ENCODE data around the gene RNGTT.

The RNGTT gene

GRCh38 chr6:88865275-88865674, 98.1 kb downstream of the RNGTT start:
- H3K27ac ChIP-seq (ENCODE audit: low read length): no peak overlapping the region
- H3K36me3 ChIP-seq (ENCODE audit: control insufficient read depth, insufficient read depth, low read length): no peaks in the 10 kb centered on the region
- H3K9me3 ChIP-seq (ENCODE audit: control insufficient read depth, insufficient read depth, low read length): no peaks in the 10 kb centered on the region
- DNase-seq (ENCODE audit: low read depth, low spot score): no peak
- H3K4me1 ChIP-seq (ENCODE audit: control insufficient read depth, insufficient read depth, low read length): no peaks in the 10 kb centered on the region
- WGBS (ENCODE audit: insufficient coverage, insufficient read length): no CpG with 5 or more reads among the region's 2 CpGs
- no peaks in the 10 kb centered on the region for H3K27me3 ChIP-seq (ENCODE audit: control insufficient read depth, insufficient read depth, low read length)
- no peak overlapping the region for H3K4me3 ChIP-seq (ENCODE audit: low read length)

- Histone ChIP-seq H3K36me3 (ENCODE audit: control insufficient read depth, insufficient read depth, low read length) (no peaks in the 10 kb centered on the region), H3K4me3 (ENCODE audit: low read length) (no peak overlapping the region), H3K27ac (ENCODE audit: low read length) (no peak overlapping the region), H3K27me3 (ENCODE audit: control insufficient read depth, insufficient read depth, low read length) (no peaks in the 10 kb centered on the region), H3K4me1 (ENCODE audit: control insufficient read depth, insufficient read depth, low read length) (no peaks in the 10 kb centered on the region), H3K9me3 (ENCODE audit: control insufficient read depth, insufficient read depth, low read length) (no peaks in the 10 kb centered on the region)
- no peak for DNase-seq (ENCODE audit: low read depth, low spot score)
These were observed 98.9 kb downstream of the RNGTT start for GRCh38 chr6:88864359-88865054.

DNA sequence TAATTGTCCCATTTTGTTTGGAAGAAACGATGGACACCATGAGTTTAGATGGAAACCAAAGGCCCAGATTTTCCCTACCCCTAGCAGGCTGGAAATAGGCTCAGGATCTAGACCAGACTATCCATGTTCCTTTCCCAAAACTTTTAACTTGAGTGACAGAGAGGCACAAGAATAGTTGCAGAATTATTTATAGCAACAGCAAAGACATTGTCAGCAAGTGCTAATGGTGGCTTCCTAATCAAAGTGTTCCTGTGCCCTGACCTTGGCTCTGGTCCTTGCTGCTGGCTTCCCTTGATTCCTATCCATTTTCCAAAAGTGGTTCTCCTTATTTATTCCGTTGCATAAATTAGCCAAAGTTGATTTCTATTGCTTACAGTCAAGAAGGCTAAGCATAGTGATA, 103.1 kb downstream of the RNGTT start:
- no peak for DNase-seq (ENCODE audit: low read depth, low spot score)
- no peaks in the 10 kb centered on the region for H3K9me3 ChIP-seq (ENCODE audit: control insufficient read depth, insufficient read depth, low read length)

DNA sequence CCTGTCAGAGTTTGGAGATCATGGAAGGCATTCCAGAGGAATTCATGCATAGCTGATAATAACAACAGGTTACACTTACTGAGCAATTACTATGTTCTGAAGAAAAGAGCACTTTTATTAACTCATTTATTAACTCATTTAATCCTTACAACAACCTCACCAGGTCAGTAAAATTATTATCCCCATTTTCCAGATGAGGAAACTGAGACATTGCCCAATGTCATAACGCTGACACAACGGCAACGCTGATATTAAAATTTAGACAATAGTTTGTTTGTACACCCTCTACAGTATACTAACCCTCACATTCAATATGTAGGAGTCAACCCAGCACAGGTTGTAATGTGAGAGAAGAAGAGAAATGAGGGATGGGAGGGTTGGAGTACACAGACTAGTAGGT, 105.0 kb downstream of the RNGTT start:
- no peaks in the 10 kb centered on the region for H3K4me1 ChIP-seq (ENCODE audit: control insufficient read depth, insufficient read depth, low read length)
- H3K27ac ChIP-seq (ENCODE audit: low read length): no peak overlapping the region
- no peaks in the 10 kb centered on the region for H3K27me3 ChIP-seq (ENCODE audit: control insufficient read depth, insufficient read depth, low read length)
- no peak for DNase-seq (ENCODE audit: low read depth, low spot score)
- H3K4me3 ChIP-seq (ENCODE audit: low read length): no peak overlapping the region
- WGBS (ENCODE audit: insufficient coverage, insufficient read length): no CpG with 5 or more reads among the region's 3 CpGs
- H3K9me3 ChIP-seq (ENCODE audit: control insufficient read depth, insufficient read depth, low read length): no peaks in the 10 kb centered on the region
- H3K36me3 ChIP-seq (ENCODE audit: control insufficient read depth, insufficient read depth, low read length): no peaks in the 10 kb centered on the region

More for the DNA sequence above, 103.1 kb downstream of the RNGTT start:
- Histone ChIP-seq H3K36me3 (ENCODE audit: control insufficient read depth, insufficient read depth, low read length) (no peaks in the 10 kb centered on the region), H3K27ac (ENCODE audit: low read length) (no peak overlapping the region), H3K4me1 (ENCODE audit: control insufficient read depth, insufficient read depth, low read length) (no peaks in the 10 kb centered on the region), H3K27me3 (ENCODE audit: control insufficient read depth, insufficient read depth, low read length) (no peaks in the 10 kb centered on the region), H3K4me3 (ENCODE audit: low read length) (no peak overlapping the region)
- WGBS (ENCODE audit: insufficient coverage, insufficient read length): no CpG with 5 or more reads among the region's 2 CpGs

- Histone ChIP-seq H3K4me1 (ENCODE audit: control insufficient read depth, insufficient read depth, low read length) (no peaks in the 10 kb centered on the region), H3K27me3 (ENCODE audit: control insufficient read depth, insufficient read depth, low read length) (no peaks in the 10 kb centered on the region), H3K4me3 (ENCODE audit: low read length) (no peak overlapping the region), H3K27ac (ENCODE audit: low read length) (no peak overlapping the region), H3K36me3 (ENCODE audit: control insufficient read depth, insufficient read depth, low read length) (no peaks in the 10 kb centered on the region), H3K9me3 (ENCODE audit: control insufficient read depth, insufficient read depth, low read length) (no peaks in the 10 kb centered on the region)
- no CpG with 5 or more reads among the region's 1 CpG for WGBS (ENCODE audit: insufficient coverage, insufficient read length)
- DNase-seq (ENCODE audit: low read depth, low spot score): no peak
These were observed 106.9 kb downstream of the RNGTT start for GRCh38 chr6:88856566-88856965.

- H3K4me1 ChIP-seq (ENCODE audit: control insufficient read depth, insufficient read depth, low read length): no peaks in the 10 kb centered on the region
- no peak overlapping the region for H3K27ac ChIP-seq (ENCODE audit: low read length)
- DNase-seq (ENCODE audit: low read depth, low spot score): no peak
- no peaks in the 10 kb centered on the region for H3K9me3 ChIP-seq (ENCODE audit: control insufficient read depth, insufficient read depth, low read length)
- WGBS (ENCODE audit: insufficient coverage, insufficient read length): no CpG with 5 or more reads among the region's 2 CpGs
- H3K27me3 ChIP-seq (ENCODE audit: control insufficient read depth, insufficient read depth, low read length): no peaks in the 10 kb centered on the region
- H3K4me3 ChIP-seq (ENCODE audit: low read length): no peak overlapping the region
- no peaks in the 10 kb centered on the region for H3K36me3 ChIP-seq (ENCODE audit: control insufficient read depth, insufficient read depth, low read length)
These were observed 107.8 kb downstream of the RNGTT start for GRCh38 chr6:88855541-88856147.

DNA sequence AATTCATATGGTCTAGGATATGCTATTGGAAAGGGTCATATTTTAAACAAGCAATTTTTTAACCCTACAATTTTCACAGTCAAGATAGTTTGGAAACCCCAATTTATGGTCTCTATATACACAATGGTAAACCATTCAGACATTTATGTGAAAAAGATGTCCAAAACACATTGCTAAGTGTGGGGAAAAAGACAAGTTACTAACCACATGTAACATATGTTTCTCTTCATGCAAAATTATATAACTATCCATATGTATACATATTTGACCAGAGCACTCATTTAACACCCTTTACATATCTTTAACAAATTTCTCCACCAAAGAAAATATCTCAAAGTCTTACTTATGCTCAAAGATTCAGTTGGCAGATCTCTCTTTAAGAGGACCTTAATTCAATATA, 110.6 kb downstream of the RNGTT start:
- Histone ChIP-seq H3K4me1 (ENCODE audit: control insufficient read depth, insufficient read depth, low read length) (no peaks in the 10 kb centered on the region), H3K4me3 (ENCODE audit: low read length) (no peak overlapping the region), H3K36me3 (ENCODE audit: control insufficient read depth, insufficient read depth, low read length) (no peaks in the 10 kb centered on the region), H3K9me3 (ENCODE audit: control insufficient read depth, insufficient read depth, low read length) (no peaks in the 10 kb centered on the region), H3K27me3 (ENCODE audit: control insufficient read depth, insufficient read depth, low read length) (no peaks in the 10 kb centered on the region), H3K27ac (ENCODE audit: low read length) (no peak overlapping the region)
- no peak for DNase-seq (ENCODE audit: low read depth, low spot score)

GRCh38 chr6:88852000-88852399, 111.4 kb downstream of the RNGTT start:
- no peak for DNase-seq (ENCODE audit: low read depth, low spot score)
- Histone ChIP-seq H3K9me3 (ENCODE audit: control insufficient read depth, insufficient read depth, low read length) (no peaks in the 10 kb centered on the region), H3K27ac (ENCODE audit: low read length) (no peak overlapping the region), H3K4me3 (ENCODE audit: low read length) (no peak overlapping the region), H3K4me1 (ENCODE audit: control insufficient read depth, insufficient read depth, low read length) (no peaks in the 10 kb centered on the region), H3K36me3 (ENCODE audit: control insufficient read depth, insufficient read depth, low read length) (no peaks in the 10 kb centered on the region), H3K27me3 (ENCODE audit: control insufficient read depth, insufficient read depth, low read length) (no peaks in the 10 kb centered on the region)
- WGBS (ENCODE audit: insufficient coverage, insufficient read length): no CpG with 5 or more reads among the region's 2 CpGs

- WGBS (ENCODE audit: insufficient coverage, insufficient read length): no CpG with 5 or more reads among the region's 1 CpG
- no peak overlapping the region for H3K4me3 ChIP-seq (ENCODE audit: low read length)
- no peak for DNase-seq (ENCODE audit: low read depth, low spot score)
- H3K27me3 ChIP-seq (ENCODE audit: control insufficient read depth, insufficient read depth, low read length): no peaks in the 10 kb centered on the region
- no peak overlapping the region for H3K27ac ChIP-seq (ENCODE audit: low read length)
- H3K9me3 ChIP-seq (ENCODE audit: control insufficient read depth, insufficient read depth, low read length): no peaks in the 10 kb centered on the region
- no peaks in the 10 kb centered on the region for H3K4me1 ChIP-seq (ENCODE audit: control insufficient read depth, insufficient read depth, low read length)
- no peaks in the 10 kb centered on the region for H3K36me3 ChIP-seq (ENCODE audit: control insufficient read depth, insufficient read depth, low read length)
These were observed 114.5 kb downstream of the RNGTT start for GRCh38 chr6:88848870-88849269.

DNA sequence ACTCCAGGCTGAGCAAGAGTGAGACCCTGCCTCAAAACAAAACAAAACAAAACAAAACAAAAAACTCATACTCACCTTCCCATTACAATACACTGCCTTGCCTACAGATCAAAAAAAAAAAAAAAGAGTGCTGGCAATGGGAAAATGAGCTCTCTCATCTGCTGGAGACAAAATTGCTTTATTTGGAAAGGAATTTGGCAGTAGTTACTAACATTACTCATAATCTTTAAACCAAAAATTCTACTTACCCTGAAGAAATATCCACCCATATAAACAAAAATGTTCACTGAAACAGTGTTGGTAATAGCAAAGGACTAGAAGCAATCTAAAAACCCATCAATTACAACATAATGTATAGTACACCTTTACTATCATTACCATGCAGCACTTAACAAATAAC, 120.4 kb downstream of the RNGTT start:
- Histone ChIP-seq H3K27ac (ENCODE audit: low read length) (no peak overlapping the region), H3K4me3 (ENCODE audit: low read length) (no peak overlapping the region), H3K4me1 (ENCODE audit: control insufficient read depth, insufficient read depth, low read length) (no peaks in the 10 kb centered on the region), H3K36me3 (ENCODE audit: control insufficient read depth, insufficient read depth, low read length) (no peaks in the 10 kb centered on the region), H3K9me3 (ENCODE audit: control insufficient read depth, insufficient read depth, low read length) (no peaks in the 10 kb centered on the region), H3K27me3 (ENCODE audit: control insufficient read depth, insufficient read depth, low read length) (no peaks in the 10 kb centered on the region)
- DNase-seq (ENCODE audit: low read depth, low spot score): no peak

GRCh38 chr6:88842320-88842719, 121.1 kb downstream of the RNGTT start:
- no peak overlapping the region for H3K27ac ChIP-seq (ENCODE audit: low read length)
- no peaks in the 10 kb centered on the region for H3K4me1 ChIP-seq (ENCODE audit: control insufficient read depth, insufficient read depth, low read length)
- H3K27me3 ChIP-seq (ENCODE audit: control insufficient read depth, insufficient read depth, low read length): no peaks in the 10 kb centered on the region
- no peaks in the 10 kb centered on the region for H3K9me3 ChIP-seq (ENCODE audit: control insufficient read depth, insufficient read depth, low read length)
- no peaks in the 10 kb centered on the region for H3K36me3 ChIP-seq (ENCODE audit: control insufficient read depth, insufficient read depth, low read length)
- H3K4me3 ChIP-seq (ENCODE audit: low read length): no peak overlapping the region
- DNase-seq (ENCODE audit: low read depth, low spot score): no peak

All from iPS DF 6.9 (cell line).